ENCODE data around the gene CHRNA1. TPM values are rescaled to one million over a fixed set of nuclear protein-coding genes. Genes with fewer than 3 reads are reported as not detected.

The CHRNA1 gene
- total and polyA plus RNA-seq, 2 of the 13 experiments (the other 11 are each of a cell fraction or from before 2014, with no cell fraction given): not detected

DNA sequence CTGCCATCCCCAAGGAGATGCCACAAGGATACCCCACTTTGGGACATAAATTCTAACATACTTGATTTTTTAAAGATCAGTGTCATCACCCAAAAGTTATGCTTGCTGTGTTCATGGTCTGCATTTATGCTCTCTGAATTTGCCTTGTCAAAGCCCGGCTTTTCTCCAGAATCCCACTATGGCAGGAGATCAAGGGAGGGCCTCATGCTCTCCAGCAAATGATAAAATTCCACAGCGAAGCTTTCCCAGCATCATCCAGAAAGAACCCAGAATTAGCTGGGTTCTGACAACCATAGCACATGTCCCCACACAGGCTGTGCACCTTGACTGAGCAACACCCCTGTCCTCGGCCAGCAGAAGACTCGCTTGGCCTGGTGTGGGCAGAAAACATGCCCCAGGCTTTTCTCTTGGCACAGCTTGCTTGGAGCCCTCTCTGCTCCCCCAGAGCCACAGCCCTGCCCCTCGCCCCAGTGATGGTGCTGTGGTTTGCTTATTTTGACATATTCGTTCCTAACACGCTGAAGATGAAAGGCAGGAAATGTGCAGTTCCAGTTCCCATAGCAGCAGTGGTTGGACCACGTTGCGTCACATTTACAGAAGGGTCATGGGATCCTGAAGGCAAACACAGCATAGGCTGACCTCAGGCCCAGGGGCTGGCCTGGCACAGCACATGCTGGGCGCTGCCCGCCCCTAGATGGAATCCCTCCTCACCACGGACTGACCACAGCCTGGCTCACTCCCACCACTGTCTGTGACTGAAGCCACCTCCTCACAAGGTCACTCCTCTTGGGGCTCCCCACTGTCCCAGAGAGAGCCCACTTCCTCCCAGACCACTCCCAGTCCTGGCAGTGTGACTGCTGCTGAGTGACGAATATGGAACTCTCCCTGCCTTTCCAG is 14.1 kb upstream of the CHRNA1 start:
- Histone ChIP-seq H4K20me1 (ENCODE audit: insufficient read depth, low read length) (no peaks in the 10 kb centered on the region), H3K9ac (ENCODE audit: insufficient read depth, low read depth, low read length) (no peak overlapping the region), H3K4me3 (replicated peaks in 1 of 3; ENCODE audit: insufficient read depth in 1 of 3, low read depth in 2 of 3, low read length in 3 of 3) (no peak overlapping the region; a peak in 1 of 6 replicates), H3K27me3 (ENCODE audit: control insufficient read depth in 1 of 2, insufficient read depth in 2 of 2, low read length in 2 of 2) (peaks cover 6 to 66% of the 10 kb centered on the region in 2 experiments; a peak in 4 of 5 replicates), H3K36me3 (replicated peaks in 1 of 2; ENCODE audit: control insufficient read depth in 1 of 2, insufficient read depth in 2 of 2, low read length in 2 of 2) (no peaks in the 10 kb centered on the region), H3K4me1 (ENCODE audit: insufficient read depth, low read length) (no peaks in the 10 kb centered on the region; the same call in 1 of the 2 replicates), H3K9me3 (ENCODE audit: low read length) (no peaks in the 10 kb centered on the region), H2AFZ (ENCODE audit: low read length) (no peak overlapping the region), H3K79me2 (ENCODE audit: insufficient read depth, low read length) (no peaks in the 10 kb centered on the region), H3K4me2 (ENCODE audit: low read depth, low read length) (no peak overlapping the region), H3K27ac (ENCODE audit: extremely low read length, insufficient read depth, low read length) (no peak overlapping the region)
- 15% methylated on average over 13 of the region's 13 CpGs for WGBS (ENCODE audit: low lambda C conversion rate)
- CTCF ChIA-PET (ENCODE audit: low intra/inter-chr PET ratio, low total read pairs): no interaction called here
- BruUV-seq (replicated peaks): no TSS peak
- POLR2A ChIA-PET: no interaction called here
- FAIRE-seq (no peak), ATAC-seq (peak; percentile 62), DNase-seq (ENCODE audit: low spot score) (peak; percentile 55)
- intact Hi-C loops (cut with micrococcal nuclease; ENCODE audit: unreplicated experiment): no loop called here
- in situ Hi-C loops (cut with HindIII; ENCODE audit: extremely low pct_ligation_motif_present, low pct_unique_long_range_greater_than_20kb): no loop called here
- TF ChIP-seq FOXK2 (IDR thresholded peaks at IDR 0.05) (no peak), ZNF768 (CRISPR knock-in tag; IDR thresholded peaks at IDR 0.05) (peak; percentile 44; the same call in 1 of the 2 replicates), SAP130 (CRISPR knock-in tag; IDR thresholded peaks at IDR 0.05; ENCODE audit: low read depth) (peak; percentile 24; the same call in 1 of the 2 replicates), FOXA1 (IDR thresholded peaks at IDR 0.05) (no peak), FOXA1 (CRISPR knock-in tag; IDR thresholded peaks at IDR 0.05) (peak; percentile 32; the same call in 1 of the 2 replicates), CEBPG (CRISPR knock-in tag; IDR thresholded peaks at IDR 0.05) (peak; percentile 73), NR2F6 (IDR thresholded peaks at IDR 0.05) (no peak), NR2F6 (CRISPR knock-in tag; IDR thresholded peaks at IDR 0.05) (0 out of 2 replicates have a peak, but pooled peaks have one; percentile 36), RFX1 (IDR thresholded peaks at IDR 0.05) (peak; percentile 49; the same call in 1 of the 2 replicates), HNRNPL (IDR thresholded peaks at IDR 0.05; ENCODE audit: low read depth, low read length) (0 out of 2 replicates have a peak, but pooled peaks have one; percentile 36), REPIN1 (CRISPR knock-in tag; IDR thresholded peaks at IDR 0.05; ENCODE audit: borderline replicate concordance, low read depth) (no peak), RBAK (CRISPR knock-in tag; IDR thresholded peaks at IDR 0.05) (no peak)
- TF ChIP-seq, protein P1, sequence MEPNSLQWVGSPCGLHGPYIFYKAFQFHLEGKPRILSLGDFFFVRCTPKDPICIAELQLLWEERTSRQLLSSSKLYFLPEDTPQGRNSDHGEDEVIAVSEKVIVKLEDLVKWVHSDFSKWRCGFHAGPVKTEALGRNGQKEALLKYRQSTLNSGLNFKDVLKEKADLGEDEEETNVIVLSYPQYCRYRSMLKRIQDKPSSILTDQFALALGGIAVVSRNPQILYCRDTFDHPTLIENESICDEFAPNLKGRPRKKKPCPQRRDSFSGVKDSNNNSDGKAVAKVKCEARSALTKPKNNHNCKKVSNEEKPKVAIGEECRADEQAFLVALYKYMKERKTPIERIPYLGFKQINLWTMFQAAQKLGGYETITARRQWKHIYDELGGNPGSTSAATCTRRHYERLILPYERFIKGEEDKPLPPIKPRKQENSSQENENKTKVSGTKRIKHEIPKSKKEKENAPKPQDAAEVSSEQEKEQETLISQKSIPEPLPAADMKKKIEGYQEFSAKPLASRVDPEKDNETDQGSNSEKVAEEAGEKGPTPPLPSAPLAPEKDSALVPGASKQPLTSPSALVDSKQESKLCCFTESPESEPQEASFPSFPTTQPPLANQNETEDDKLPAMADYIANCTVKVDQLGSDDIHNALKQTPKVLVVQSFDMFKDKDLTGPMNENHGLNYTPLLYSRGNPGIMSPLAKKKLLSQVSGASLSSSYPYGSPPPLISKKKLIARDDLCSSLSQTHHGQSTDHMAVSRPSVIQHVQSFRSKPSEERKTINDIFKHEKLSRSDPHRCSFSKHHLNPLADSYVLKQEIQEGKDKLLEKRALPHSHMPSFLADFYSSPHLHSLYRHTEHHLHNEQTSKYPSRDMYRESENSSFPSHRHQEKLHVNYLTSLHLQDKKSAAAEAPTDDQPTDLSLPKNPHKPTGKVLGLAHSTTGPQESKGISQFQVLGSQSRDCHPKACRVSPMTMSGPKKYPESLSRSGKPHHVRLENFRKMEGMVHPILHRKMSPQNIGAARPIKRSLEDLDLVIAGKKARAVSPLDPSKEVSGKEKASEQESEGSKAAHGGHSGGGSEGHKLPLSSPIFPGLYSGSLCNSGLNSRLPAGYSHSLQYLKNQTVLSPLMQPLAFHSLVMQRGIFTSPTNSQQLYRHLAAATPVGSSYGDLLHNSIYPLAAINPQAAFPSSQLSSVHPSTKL (CRISPR knock-in tag; IDR thresholded peaks at IDR 0.05): 0 out of 2 replicates have a peak, but pooled peaks have one; percentile 27
- TF ChIP-seq, protein P2, sequence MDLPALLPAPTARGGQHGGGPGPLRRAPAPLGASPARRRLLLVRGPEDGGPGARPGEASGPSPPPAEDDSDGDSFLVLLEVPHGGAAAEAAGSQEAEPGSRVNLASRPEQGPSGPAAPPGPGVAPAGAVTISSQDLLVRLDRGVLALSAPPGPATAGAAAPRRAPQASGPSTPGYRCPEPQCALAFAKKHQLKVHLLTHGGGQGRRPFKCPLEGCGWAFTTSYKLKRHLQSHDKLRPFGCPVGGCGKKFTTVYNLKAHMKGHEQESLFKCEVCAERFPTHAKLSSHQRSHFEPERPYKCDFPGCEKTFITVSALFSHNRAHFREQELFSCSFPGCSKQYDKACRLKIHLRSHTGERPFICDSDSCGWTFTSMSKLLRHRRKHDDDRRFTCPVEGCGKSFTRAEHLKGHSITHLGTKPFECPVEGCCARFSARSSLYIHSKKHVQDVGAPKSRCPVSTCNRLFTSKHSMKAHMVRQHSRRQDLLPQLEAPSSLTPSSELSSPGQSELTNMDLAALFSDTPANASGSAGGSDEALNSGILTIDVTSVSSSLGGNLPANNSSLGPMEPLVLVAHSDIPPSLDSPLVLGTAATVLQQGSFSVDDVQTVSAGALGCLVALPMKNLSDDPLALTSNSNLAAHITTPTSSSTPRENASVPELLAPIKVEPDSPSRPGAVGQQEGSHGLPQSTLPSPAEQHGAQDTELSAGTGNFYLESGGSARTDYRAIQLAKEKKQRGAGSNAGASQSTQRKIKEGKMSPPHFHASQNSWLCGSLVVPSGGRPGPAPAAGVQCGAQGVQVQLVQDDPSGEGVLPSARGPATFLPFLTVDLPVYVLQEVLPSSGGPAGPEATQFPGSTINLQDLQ (CRISPR knock-in tag; IDR thresholded peaks at IDR 0.05): 0 out of 2 replicates have a peak, but pooled peaks have one; percentile 34
- TF ChIP-seq, protein P3, sequence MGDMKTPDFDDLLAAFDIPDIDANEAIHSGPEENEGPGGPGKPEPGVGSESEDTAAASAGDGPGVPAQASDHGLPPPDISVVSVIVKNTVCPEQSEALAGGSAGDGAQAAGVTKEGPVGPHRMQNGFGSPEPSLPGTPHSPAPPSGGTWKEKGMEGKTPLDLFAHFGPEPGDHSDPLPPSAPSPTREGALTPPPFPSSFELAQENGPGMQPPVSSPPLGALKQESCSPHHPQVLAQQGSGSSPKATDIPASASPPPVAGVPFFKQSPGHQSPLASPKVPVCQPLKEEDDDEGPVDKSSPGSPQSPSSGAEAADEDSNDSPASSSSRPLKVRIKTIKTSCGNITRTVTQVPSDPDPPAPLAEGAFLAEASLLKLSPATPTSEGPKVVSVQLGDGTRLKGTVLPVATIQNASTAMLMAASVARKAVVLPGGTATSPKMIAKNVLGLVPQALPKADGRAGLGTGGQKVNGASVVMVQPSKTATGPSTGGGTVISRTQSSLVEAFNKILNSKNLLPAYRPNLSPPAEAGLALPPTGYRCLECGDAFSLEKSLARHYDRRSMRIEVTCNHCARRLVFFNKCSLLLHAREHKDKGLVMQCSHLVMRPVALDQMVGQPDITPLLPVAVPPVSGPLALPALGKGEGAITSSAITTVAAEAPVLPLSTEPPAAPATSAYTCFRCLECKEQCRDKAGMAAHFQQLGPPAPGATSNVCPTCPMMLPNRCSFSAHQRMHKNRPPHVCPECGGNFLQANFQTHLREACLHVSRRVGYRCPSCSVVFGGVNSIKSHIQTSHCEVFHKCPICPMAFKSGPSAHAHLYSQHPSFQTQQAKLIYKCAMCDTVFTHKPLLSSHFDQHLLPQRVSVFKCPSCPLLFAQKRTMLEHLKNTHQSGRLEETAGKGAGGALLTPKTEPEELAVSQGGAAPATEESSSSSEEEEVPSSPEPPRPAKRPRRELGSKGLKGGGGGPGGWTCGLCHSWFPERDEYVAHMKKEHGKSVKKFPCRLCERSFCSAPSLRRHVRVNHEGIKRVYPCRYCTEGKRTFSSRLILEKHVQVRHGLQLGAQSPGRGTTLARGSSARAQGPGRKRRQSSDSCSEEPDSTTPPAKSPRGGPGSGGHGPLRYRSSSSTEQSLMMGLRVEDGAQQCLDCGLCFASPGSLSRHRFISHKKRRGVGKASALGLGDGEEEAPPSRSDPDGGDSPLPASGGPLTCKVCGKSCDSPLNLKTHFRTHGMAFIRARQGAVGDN (CRISPR knock-in tag; IDR thresholded peaks at IDR 0.05): peak; percentile 23; the same call in 1 of the 2 replicates
